Measurements from ENCODE around the gene TMEM238L. TPM values are rescaled to one million over a fixed set of nuclear protein-coding genes. Genes with fewer than 3 reads are reported as not detected.

The TMEM238L gene
- total and polyA plus RNA-seq, 2 of the 4 experiments (the other 2 are of a cell fraction) = not detected

- H3K9me3 ChIP-seq (ENCODE audit: control insufficient read depth, insufficient read depth, low read length) = no peaks in the 10 kb centered on the region; the same call in 1 of the 2 replicates
- H3K14ac ChIP-seq (replicated peaks; ENCODE audit: low read depth, low read length) = no peak overlapping the region
- no peak overlapping the region for H2BK120ac ChIP-seq (ENCODE audit: low read depth, low read length)
- ChIA-PET CTCF (no interaction called here), POLR2A (ENCODE audit: unreplicated experiment) (no interaction called here)
- H3K4me3 ChIP-seq (ENCODE audit: insufficient read depth, low read depth, low read length) = no peak overlapping the region
- H3K9me1 ChIP-seq (ENCODE audit: insufficient read depth, low read length) = no peaks in the 10 kb centered on the region
- dilution Hi-C loops (cut with HindIII; ENCODE audit: low sequenced_read_pairs, unreplicated experiment) = no loop called here
- H3K4me1 ChIP-seq (ENCODE audit: control insufficient read depth, insufficient read depth, low read length) = no peaks in the 10 kb centered on the region
- H4K8ac ChIP-seq (ENCODE audit: low read depth in 2 of 2, low read length in 2 of 2) = no peak overlapping the region
- no peak overlapping the region for H2BK15ac ChIP-seq (ENCODE audit: low read depth, low read length)
- no peak overlapping the region for H2BK20ac ChIP-seq (ENCODE audit: low read depth, low read length)
- H3K36me3 ChIP-seq (ENCODE audit: control insufficient read depth, insufficient read depth, low read length) = no peaks in the 10 kb centered on the region
- in situ Hi-C loops (cut with MboI; ENCODE audit: low sequenced_read_pairs) = no loop called here
- no peaks in the 10 kb centered on the region for H4K20me1 ChIP-seq (ENCODE audit: insufficient read depth, low read length)
- no peaks in the 10 kb centered on the region for H3K79me1 ChIP-seq (ENCODE audit: low read depth in 1 of 2, low read length in 2 of 2)
- no peak overlapping the region for H3K56ac ChIP-seq (ENCODE audit: extremely low read depth, insufficient read depth, low read length)
- DNase-seq = no peak
- H2AK9ac ChIP-seq (replicated peaks; ENCODE audit: low read depth, low read length, poor library complexity) = no peak overlapping the region
- H3K27me3 ChIP-seq (ENCODE audit: control insufficient read depth, insufficient read depth, low read length) = no peaks in the 10 kb centered on the region
- no peak overlapping the region for H3K4ac ChIP-seq (ENCODE audit: low read depth, low read length)
- ATAC-seq (ENCODE audit: low read depth) = no peak
- H3K18ac ChIP-seq (ENCODE audit: low read depth, low read length) = no peak overlapping the region
- 70% methylated on average over 2 of the region's 4 CpGs; no CpG with 5 or more reads in 1 of the 2 experiments for WGBS, 2 experiments (ENCODE audit: extremely low coverage in 2 of 2, insufficient read length in 1 of 2)
- intact Hi-C loops (cut with micrococcal nuclease) = no loop called here
- H4K5ac ChIP-seq (ENCODE audit: low read depth, low read length) = no peak overlapping the region
- no peak overlapping the region for H3K27ac ChIP-seq (ENCODE audit: insufficient read depth, low read length)
- H3K4me2 ChIP-seq (ENCODE audit: low read depth, low read length) = no peak overlapping the region
- H3K9ac ChIP-seq (ENCODE audit: low read depth, low read length) = no peak overlapping the region
- no peak overlapping the region for H3K23ac ChIP-seq (ENCODE audit: low read depth, low read length)
- no peak overlapping the region for H2AFZ ChIP-seq (replicated peaks; ENCODE audit: low read length, poor library complexity)
- H4K91ac ChIP-seq (ENCODE audit: insufficient read depth, low read depth, low read length) = no peak overlapping the region
- no TSS peak for BruUV-seq (replicated peaks)
- H2BK5ac ChIP-seq (ENCODE audit: low read depth, low read length, poor library complexity, severe bottlenecking) = no peak overlapping the region
- no peak overlapping the region for H2AK5ac ChIP-seq (ENCODE audit: low read depth, low read length)
- TF ChIP-seq MAFK (IDR thresholded peaks at IDR 0.05; ENCODE audit: low read depth, low read length) = 0 out of 2 replicates have a peak, but pooled peaks have one; percentile 19
- TF ChIP-seq USF2 (IDR thresholded peaks at IDR 0.05; ENCODE audit: low read depth, low read length) = no peak
- no peak for TF ChIP-seq CTCF (conservative IDR thresholded peaks at IDR 0.05; ENCODE audit: low read depth, low read length)
- TF ChIP-seq POLR2A (IDR thresholded peaks at IDR 0.05; ENCODE audit: low read depth, low read length) = no peak
Observed at GRCh38 chr17:10775058-10775457, 28.8 kb downstream of the TMEM238L start.

Data from IMR-90 (cell line).